Tibial nerve (tissue), 3 donors: ENCODE measurements around the gene MEI4.

Experiments
- POLR2A ChIP-seq, 2 donors: fragments of 450-650 bp; IDR thresholded peaks; one replicate each; pipeline ENCODE4 v1.6.1; 2017; ENCODE audit warnings: antibody characterized with exemption in 2 of 2, mild to moderate bottlenecking in 2 of 2, moderate library complexity in 2 of 2
- TF ChIP-seq, protein P1 (sequence below), 5 experiments: fragments of 200-600 bp in 3 of 5; fragments of 450-650 bp in 2 of 5; sonication (generic) in 3 of 5; IDR thresholded peaks; one replicate each; pipeline ENCODE4 v1.5.1; 2016 to 2019; ENCODE audit warnings: antibody characterized with exemption in 5 of 5, mild to moderate bottlenecking in 3 of 5, moderate library complexity in 2 of 5

DNA sequence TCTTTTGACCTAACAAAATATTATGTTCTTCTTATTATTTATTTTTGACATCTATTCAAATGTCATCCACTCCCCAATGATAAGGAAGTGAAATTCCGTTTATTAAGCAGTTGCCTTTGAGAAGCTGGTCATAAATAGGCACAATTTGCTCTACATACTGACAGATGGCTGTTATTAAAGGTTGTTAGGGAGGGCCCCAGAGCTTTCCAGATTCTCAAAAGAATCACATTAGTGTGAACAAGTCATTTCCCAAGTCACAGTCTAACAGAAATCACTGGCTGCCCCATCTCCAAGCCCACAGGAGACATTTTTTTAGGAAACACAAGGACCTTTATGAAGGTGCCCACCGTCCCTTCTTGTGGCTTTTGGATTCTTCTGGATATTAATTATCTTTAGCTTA lies 172.4 kb downstream of the MEI4 start:
- TF ChIP-seq, protein P1, sequence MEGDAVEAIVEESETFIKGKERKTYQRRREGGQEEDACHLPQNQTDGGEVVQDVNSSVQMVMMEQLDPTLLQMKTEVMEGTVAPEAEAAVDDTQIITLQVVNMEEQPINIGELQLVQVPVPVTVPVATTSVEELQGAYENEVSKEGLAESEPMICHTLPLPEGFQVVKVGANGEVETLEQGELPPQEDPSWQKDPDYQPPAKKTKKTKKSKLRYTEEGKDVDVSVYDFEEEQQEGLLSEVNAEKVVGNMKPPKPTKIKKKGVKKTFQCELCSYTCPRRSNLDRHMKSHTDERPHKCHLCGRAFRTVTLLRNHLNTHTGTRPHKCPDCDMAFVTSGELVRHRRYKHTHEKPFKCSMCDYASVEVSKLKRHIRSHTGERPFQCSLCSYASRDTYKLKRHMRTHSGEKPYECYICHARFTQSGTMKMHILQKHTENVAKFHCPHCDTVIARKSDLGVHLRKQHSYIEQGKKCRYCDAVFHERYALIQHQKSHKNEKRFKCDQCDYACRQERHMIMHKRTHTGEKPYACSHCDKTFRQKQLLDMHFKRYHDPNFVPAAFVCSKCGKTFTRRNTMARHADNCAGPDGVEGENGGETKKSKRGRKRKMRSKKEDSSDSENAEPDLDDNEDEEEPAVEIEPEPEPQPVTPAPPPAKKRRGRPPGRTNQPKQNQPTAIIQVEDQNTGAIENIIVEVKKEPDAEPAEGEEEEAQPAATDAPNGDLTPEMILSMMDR (IDR thresholded peaks at IDR 0.05) = no peak
- no peak for TF ChIP-seq POLR2A (IDR thresholded peaks at IDR 0.05)
